Neural cell (in vitro differentiated cells): ENCODE data around the gene SND1. TPM values are rescaled to one million over a fixed set of nuclear protein-coding genes. Genes with fewer than 3 reads are reported as not detected.

Source experiments
- H2AFZ ChIP-seq: fragments of 200-600, 300-800 bp; sonication (generic), shearing (Covaris generic); 2 replicates; pipeline ENCODE4 v1.6.0; 2014; ENCODE audit warnings: low read depth, mild to moderate bottlenecking, antibody characterized with exemption, low read length, moderate library complexity
- H3F3A ChIP-seq: fragments of 200-600 bp; shearing (Covaris generic); 2 replicates; pipeline ENCODE4 v1.6.1; 2016; ENCODE audit warnings: mild to moderate bottlenecking, moderate library complexity, mixed read lengths, antibody characterized with exemption, low read length; ENCODE audit not compliant: insufficient read depth, poor library complexity, severe bottlenecking
- H3K27ac ChIP-seq: fragments of 200-600, 300-800 bp; sonication (generic), shearing (Covaris generic); 2 replicates; pipeline ENCODE4 v1.5.1; 2014; ENCODE audit warnings: mild to moderate bottlenecking, low read length, moderate library complexity
- H3K27me3 ChIP-seq: fragments of 300-800, 200-600 bp; sonication (generic), shearing (Covaris generic); 2 replicates; pipeline ENCODE4 v1.6.0; 2014; ENCODE audit warnings: mild to moderate bottlenecking, low read depth, low read length, moderate library complexity; ENCODE audit not compliant: insufficient read depth
- H3K36me3 ChIP-seq: fragments of 300-800, 200-600 bp; sonication (generic), shearing (Covaris generic); 2 replicates; pipeline ENCODE4 v1.5.1; 2014; ENCODE audit warnings: mild to moderate bottlenecking, antibody characterized with exemption, low read length, moderate library complexity; ENCODE audit not compliant: insufficient read depth
- H3K4me2 ChIP-seq: fragments of 300-800, 200-600 bp; sonication (generic), shearing (Covaris generic); 2 replicates; pipeline ENCODE4 v1.6.0; 2014; ENCODE audit warnings: mild to moderate bottlenecking, low read length
- H3K4me3 ChIP-seq: fragments of 300-800, 200-600 bp; sonication (generic), shearing (Covaris generic); 2 replicates; pipeline ENCODE4 v1.5.1; 2014; ENCODE audit warnings: mild to moderate bottlenecking, low read length, moderate library complexity
- H3K79me2 ChIP-seq: fragments of 200-600 bp; shearing (Covaris generic); replicated peaks from 2 replicates; pipeline ENCODE4 v1.6.0; 2014; ENCODE audit warnings: mild to moderate bottlenecking, low read length, moderate library complexity; ENCODE audit not compliant: insufficient read depth
- H3K9ac ChIP-seq: fragments of 300-800, 200-600 bp; sonication (generic), shearing (Covaris generic); 2 replicates; pipeline ENCODE4 v1.6.1; 2016; ENCODE audit warnings: mild to moderate bottlenecking, low read length, mixed read lengths
- H3K9me2 ChIP-seq: fragments of 200-600 bp; shearing (Covaris generic); 2 replicates; pipeline ENCODE4 v1.6.1; 2016; ENCODE audit warnings: mild to moderate bottlenecking, low read length, mixed read lengths; ENCODE audit not compliant: insufficient read depth
- H3K9me3 ChIP-seq: fragments of 200-600, 300-800 bp; sonication (generic), shearing (Covaris generic); 2 replicates; pipeline ENCODE4 v1.6.1; 2016; ENCODE audit warnings: mild to moderate bottlenecking, mixed run types, low read length, moderate library complexity, mixed read lengths
- H4K20me1 ChIP-seq: fragments of 200-600 bp; shearing (Covaris generic); 2 replicates; pipeline ENCODE4 v1.6.1; 2016; ENCODE audit warnings: mild to moderate bottlenecking, mixed run types; ENCODE audit not compliant: insufficient read depth
- EP300 ChIP-seq: fragments of 450-650 bp; conservative IDR thresholded peaks from 2 replicates; pipeline ENCODE4 v1.6.1; 2014; ENCODE audit warnings: antibody characterized with exemption, mild to moderate bottlenecking, moderate library complexity; ENCODE audit not compliant: poor library complexity, severe bottlenecking
- EZH2 ChIP-seq: fragments of 200-600, 300-800 bp; shearing (Covaris generic), sonication (generic); IDR thresholded peaks from 2 replicates; pipeline ENCODE4 v1.6.1; 2014; ENCODE audit warnings: antibody characterized with exemption, low read length, borderline replicate concordance, mild to moderate bottlenecking; ENCODE audit not compliant: insufficient read depth, poor library complexity, severe bottlenecking
- MXI1 ChIP-seq: fragments of 450-650 bp; conservative IDR thresholded peaks from 2 replicates; pipeline ENCODE4 v1.6.1; 2014; ENCODE audit warnings: antibody characterized with exemption, mild to moderate bottlenecking; ENCODE audit not compliant: poor library complexity, severe bottlenecking
- POLR2AphosphoS5 ChIP-seq: IDR thresholded peaks from 2 replicates; pipeline ENCODE4 v1.6.1; 2012
- RAD21 ChIP-seq: fragments of 450-650 bp; conservative IDR thresholded peaks from 2 replicates; pipeline ENCODE4 v1.6.1; 2014; ENCODE audit warnings: antibody characterized with exemption, mild to moderate bottlenecking, moderate library complexity
- SMC3 ChIP-seq: fragments of 450-650 bp; conservative IDR thresholded peaks from 2 replicates; pipeline ENCODE4 v1.6.1; 2014; ENCODE audit warnings: antibody characterized with exemption, mild to moderate bottlenecking, moderate library complexity; ENCODE audit not compliant: poor library complexity
- TAF1 ChIP-seq: IDR thresholded peaks from 2 replicates; pipeline ENCODE4 v1.6.1; 2012; ENCODE audit warnings: low read depth
- polyA plus RNA-seq: library from polyadenylated mRNA; depleted of rRNA; stranded (reverse); fragments of >200 nt; gene quantifications from 2 replicates; pipeline ENCODE4 v1.2.3, GENCODE V29; 2014
- TF ChIP-seq, protein P1 (sequence below): fragments of 450-650 bp; IDR thresholded peaks from 2 replicates; pipeline ENCODE4 v1.5.1; 2014; ENCODE audit warnings: antibody characterized with exemption, mild to moderate bottlenecking, moderate library complexity; ENCODE audit not compliant: poor library complexity, severe bottlenecking
- TF ChIP-seq, protein P2 (sequence below): IDR thresholded peaks from 2 replicates; pipeline ENCODE4 v1.6.1; 2012; ENCODE audit warnings: borderline replicate concordance

SND1 gene
- polyA plus RNA-seq, 1 donor from 2014 or later: 37.4 TPM

DNA sequence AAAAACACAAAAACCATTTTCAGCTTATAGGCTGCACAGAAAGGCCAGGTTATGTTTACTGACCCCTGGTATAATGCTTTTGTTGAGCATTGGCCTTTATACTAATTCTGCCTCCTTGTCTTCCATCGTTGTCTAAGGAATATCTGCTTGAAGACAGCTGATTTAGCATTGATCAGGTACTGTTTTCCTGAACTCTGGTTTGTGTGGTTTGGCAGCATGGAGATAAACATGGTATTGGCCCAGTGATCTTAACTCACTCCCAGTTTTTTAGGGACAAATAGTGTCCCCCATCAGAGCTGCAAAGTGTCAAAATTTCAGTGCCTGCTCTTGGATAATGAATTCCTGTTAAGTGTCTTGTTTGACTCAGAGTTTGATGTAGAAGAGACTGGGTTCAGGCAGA lies 100.8 kb downstream of the SND1 start:
- no peaks in the 10 kb centered on the region for H4K20me1 ChIP-seq
- no peaks in the 10 kb centered on the region for H3F3A ChIP-seq
- no peaks in the 10 kb centered on the region for H3K36me3 ChIP-seq
- no peak for TF ChIP-seq TAF1
- TF ChIP-seq SMC3: no peak
- TF ChIP-seq, protein P1, sequence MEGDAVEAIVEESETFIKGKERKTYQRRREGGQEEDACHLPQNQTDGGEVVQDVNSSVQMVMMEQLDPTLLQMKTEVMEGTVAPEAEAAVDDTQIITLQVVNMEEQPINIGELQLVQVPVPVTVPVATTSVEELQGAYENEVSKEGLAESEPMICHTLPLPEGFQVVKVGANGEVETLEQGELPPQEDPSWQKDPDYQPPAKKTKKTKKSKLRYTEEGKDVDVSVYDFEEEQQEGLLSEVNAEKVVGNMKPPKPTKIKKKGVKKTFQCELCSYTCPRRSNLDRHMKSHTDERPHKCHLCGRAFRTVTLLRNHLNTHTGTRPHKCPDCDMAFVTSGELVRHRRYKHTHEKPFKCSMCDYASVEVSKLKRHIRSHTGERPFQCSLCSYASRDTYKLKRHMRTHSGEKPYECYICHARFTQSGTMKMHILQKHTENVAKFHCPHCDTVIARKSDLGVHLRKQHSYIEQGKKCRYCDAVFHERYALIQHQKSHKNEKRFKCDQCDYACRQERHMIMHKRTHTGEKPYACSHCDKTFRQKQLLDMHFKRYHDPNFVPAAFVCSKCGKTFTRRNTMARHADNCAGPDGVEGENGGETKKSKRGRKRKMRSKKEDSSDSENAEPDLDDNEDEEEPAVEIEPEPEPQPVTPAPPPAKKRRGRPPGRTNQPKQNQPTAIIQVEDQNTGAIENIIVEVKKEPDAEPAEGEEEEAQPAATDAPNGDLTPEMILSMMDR: no peak
- no peak for TF ChIP-seq MXI1
- TF ChIP-seq, protein P2, sequence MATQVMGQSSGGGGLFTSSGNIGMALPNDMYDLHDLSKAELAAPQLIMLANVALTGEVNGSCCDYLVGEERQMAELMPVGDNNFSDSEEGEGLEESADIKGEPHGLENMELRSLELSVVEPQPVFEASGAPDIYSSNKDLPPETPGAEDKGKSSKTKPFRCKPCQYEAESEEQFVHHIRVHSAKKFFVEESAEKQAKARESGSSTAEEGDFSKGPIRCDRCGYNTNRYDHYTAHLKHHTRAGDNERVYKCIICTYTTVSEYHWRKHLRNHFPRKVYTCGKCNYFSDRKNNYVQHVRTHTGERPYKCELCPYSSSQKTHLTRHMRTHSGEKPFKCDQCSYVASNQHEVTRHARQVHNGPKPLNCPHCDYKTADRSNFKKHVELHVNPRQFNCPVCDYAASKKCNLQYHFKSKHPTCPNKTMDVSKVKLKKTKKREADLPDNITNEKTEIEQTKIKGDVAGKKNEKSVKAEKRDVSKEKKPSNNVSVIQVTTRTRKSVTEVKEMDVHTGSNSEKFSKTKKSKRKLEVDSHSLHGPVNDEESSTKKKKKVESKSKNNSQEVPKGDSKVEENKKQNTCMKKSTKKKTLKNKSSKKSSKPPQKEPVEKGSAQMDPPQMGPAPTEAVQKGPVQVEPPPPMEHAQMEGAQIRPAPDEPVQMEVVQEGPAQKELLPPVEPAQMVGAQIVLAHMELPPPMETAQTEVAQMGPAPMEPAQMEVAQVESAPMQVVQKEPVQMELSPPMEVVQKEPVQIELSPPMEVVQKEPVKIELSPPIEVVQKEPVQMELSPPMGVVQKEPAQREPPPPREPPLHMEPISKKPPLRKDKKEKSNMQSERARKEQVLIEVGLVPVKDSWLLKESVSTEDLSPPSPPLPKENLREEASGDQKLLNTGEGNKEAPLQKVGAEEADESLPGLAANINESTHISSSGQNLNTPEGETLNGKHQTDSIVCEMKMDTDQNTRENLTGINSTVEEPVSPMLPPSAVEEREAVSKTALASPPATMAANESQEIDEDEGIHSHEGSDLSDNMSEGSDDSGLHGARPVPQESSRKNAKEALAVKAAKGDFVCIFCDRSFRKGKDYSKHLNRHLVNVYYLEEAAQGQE: no peak
- no peak for TF ChIP-seq EZH2
- no peak for TF ChIP-seq EP300
- no peak for TF ChIP-seq RAD21
- no peak for TF ChIP-seq POLR2AphosphoS5
- H3K4me3 ChIP-seq: no peak overlapping the region
- H3K9ac ChIP-seq: no peak overlapping the region
- no peaks in the 10 kb centered on the region for H3K79me2 ChIP-seq
- H3K9me2 ChIP-seq: no peaks in the 10 kb centered on the region
- H3K27me3 ChIP-seq: no peaks in the 10 kb centered on the region
- H2AFZ ChIP-seq: no peak overlapping the region
- H3K9me3 ChIP-seq: no peaks in the 10 kb centered on the region
- no peak overlapping the region for H3K27ac ChIP-seq
- no peak overlapping the region for H3K4me2 ChIP-seq

DNA sequence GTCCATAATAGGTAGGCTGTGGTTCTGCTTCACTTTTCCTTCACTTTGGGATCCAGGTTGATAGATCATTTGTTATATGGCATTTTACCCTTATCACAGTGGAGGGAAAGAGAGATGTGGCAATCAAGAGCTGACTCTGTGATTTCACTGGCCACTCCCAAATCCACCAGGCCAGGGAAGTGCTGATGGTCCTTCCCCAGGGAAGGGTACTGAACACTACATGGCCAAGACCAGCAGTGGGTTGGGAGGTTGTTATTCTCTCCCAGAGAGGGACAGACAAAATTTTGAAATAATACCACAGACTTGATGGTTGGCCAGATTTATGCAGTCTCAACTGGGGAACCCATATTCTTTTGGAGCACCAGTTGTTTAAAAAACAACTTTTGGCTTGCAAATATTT lies 102.5 kb downstream of the SND1 start:
- Histone ChIP-seq H4K20me1 (no peaks in the 10 kb centered on the region), H3K27me3 (no peaks in the 10 kb centered on the region), H3K9ac (no peak overlapping the region), H3K27ac (no peak overlapping the region), H3K9me2 (no peaks in the 10 kb centered on the region), H3K9me3 (no peaks in the 10 kb centered on the region), H3K4me3 (no peak overlapping the region), H3K36me3 (no peaks in the 10 kb centered on the region), H2AFZ (no peak overlapping the region), H3F3A (no peaks in the 10 kb centered on the region), H3K79me2 (no peaks in the 10 kb centered on the region), H3K4me2 (no peak overlapping the region)
- TF ChIP-seq EZH2 (no peak), POLR2AphosphoS5 (no peak), MXI1 (no peak), EP300 (no peak), TAF1 (no peak), RAD21 (no peak), SMC3 (no peak)
- TF ChIP-seq, protein P1: no peak
- TF ChIP-seq, protein P2: no peak
